HG03139 (cell line): ENCODE measurements around the gene SPCS1.

Source experiments
- ATAC-seq: cut with Tn5 transposase; IDR thresholded peaks from one replicate; pipeline ENCODE4 v1.9.1; 2021; ENCODE audit not compliant: unreplicated experiment

SPCS1 gene

DNA sequence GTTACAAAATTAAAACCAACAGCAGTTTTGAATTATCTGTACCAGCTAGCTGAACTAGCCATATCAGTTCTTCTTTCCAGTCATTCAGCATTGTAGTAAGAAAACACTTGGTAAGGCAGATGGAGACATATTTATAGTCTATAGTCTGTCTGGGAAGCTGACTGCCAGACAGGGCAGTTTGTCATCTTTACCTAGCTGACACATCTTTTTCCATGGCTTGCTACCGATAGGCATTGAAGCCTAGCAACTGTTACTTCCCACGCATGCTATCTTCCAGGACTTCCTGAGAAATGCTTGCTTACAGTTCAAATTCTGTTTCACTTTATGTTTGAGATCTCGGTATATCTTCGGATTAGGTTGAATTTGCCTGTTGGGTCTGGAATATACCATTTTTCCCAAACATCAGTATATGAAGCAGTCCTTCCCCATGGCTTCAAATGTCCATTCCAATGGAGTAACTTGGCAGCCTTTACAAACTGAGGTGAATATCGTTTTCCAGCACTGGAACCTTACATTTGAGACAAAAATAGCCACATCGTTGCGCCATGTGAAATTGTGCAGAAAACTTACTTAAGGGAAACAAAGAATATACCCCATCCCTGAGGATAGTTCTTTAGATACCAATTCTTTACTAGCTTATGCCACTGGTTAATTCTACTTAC lies 11.2 kb upstream of the SPCS1 start:
- no peak for ATAC-seq

DNA sequence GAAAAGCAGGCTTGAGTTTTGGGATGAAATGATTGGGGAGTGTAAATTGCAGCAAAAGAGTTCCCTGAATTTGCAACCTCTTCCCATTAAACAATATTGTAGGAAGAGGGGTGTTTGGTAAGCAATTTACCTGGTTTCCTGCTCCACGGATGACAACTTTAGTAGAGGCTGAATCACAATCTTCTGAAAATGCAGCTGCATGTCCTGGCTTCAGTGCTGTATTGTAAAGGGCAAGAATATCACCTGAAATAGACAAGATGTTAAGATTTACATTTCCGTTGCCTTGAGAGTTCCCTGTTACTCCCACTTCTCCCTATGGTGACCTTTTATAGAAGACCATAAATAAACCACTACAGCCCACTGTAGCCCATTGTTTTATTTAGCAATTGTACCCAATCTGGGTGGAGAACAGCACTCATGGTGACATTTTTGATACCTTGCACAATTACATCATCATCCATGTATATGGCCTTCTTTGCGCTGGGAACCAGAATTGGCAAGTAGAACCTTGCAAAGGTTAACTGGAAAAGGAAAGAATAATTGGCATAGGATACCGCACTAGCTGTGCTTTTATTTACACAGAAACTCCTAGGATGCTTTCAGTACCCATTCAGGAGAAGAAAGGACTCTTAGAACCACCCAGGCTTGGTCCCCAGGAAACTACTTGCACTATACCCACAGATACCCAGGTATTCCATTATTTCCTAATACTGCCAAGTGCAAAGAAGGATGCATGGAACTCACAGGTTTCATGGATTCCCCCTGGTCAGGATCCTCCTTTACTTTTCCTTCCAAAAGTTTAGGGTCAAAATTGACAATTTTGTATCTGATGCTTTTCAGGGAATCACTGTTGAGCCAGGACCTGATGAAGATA lies 9.9 kb upstream of the SPCS1 start:
- no peak for ATAC-seq

DNA sequence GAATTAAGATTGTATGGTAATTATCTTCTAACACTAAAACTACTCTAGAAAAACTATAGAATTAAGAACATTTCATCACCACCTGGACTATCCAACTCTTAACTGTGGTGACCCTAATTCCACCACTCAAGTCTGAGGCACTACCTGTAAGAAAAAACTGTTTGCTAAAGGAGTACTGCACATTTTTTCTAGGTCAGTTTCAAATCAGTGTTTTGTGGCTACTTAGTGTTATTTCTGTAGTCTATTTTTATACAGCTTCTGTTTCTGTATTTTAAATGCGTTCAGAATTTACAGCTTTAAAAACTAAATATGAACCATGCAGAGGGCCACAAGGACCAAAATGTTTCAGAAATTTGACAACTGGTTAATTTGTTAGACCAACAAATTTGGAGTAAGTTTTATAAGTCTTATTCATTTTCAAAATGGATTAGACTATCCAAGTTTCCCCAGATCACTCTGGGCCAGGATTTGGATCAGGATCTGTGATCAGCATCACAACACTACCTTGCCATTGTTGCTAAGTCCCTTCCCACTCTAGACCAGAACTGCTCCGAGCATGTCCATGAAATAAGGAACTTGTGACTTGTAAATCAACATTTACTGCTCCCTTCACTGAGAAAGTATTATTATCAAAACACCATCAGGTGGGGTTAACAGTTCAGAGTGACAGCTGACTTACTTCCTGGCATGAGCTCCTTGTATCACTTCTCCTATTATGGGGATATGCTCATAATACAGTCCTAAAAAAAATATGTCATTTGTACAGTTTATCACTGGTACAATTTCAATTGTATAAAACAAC lies 8.9 kb upstream of the SPCS1 start:
- no peak for ATAC-seq

DNA sequence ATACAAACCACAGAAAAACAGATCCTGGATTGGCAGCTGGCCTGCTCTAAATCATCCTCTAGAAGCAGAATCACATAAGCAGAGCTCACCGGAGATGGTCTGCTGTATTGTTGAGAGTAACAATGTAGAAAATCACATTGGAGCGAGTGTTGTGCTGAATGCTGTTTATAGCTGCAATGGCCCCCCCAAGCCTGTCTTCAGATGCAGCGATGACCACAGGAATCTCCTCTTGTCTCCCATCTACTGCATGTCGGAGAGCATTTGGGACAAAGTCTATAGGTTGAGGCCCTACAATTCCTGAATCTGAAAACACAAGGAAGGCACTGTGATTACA lies 8.3 kb upstream of the SPCS1 start:
- ATAC-seq, result no peak

DNA sequence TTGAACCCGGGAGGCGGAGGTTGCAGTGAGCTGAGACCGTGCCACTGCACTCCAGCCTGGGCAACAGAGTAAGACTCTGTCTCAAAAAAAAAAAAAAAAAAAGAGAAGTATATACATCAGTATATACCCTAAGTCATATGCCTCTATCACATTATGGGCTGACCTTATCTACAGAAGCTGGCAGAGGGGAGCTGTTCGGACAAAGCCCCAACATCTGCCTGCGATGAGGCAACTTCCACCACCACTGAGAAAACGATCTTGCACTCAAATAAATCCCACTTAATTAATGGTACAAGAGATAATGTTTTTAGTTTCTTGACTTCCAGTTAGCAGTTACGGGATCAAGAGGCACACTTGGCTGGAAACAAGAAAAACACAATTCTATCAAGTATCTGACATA lies 2.6 kb upstream of the SPCS1 start:
- ATAC-seq, result no peak

DNA sequence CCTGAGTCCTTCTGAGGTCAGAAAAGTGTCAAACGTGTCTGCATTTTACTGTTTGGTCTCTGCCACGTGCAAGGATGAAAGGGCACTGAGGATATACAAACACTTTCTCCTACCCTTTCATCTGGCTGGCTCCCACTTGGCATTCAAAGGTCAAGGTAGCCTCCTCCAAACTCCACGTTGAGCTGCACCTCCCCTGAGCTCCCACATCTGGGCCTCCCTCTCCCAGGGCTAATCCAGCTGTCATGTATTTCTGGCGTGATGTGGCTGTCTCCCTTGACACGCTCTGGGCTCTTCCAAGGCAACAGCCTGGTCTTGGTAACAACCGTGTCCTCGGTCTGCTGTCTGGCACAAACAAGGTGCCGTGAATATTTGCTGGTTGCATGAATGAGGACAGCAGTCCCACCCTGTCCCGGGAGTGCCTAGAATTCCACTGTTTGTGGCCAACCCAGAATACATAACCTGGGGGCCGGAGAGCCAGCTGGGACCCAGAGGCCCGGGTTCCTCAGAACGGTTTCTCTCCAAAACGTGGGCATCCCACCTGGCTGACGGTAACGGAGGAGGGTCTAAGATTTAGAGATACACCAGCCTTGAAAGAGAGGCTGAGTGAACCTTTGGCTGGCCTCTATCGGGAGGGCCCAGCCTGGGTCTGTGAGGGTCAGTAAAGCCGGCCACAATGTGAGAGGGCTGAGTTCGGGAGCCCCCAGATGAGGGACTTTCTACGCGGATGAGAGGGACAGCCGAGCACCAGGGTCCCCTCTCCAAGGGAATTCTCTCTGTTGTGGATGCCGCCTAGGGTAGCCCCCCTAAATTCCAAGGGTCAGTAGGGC lies 1.1 kb upstream of the SPCS1 start:
- ATAC-seq, result no peak

DNA sequence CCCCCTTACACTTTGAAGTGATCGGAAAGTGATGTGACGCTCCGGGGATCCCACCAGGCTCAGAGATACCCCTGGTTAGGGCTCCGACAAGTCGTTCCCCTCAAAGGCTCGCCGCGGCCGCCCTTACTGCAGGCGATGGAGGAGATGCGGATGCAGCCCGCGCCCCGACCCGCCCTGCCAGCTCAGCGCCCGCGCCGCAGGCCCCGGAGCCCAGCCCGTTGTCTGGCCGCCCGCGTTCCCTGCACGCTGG lies 543 bp upstream of the SPCS1 start:
- ATAC-seq, result no peak

DNA sequence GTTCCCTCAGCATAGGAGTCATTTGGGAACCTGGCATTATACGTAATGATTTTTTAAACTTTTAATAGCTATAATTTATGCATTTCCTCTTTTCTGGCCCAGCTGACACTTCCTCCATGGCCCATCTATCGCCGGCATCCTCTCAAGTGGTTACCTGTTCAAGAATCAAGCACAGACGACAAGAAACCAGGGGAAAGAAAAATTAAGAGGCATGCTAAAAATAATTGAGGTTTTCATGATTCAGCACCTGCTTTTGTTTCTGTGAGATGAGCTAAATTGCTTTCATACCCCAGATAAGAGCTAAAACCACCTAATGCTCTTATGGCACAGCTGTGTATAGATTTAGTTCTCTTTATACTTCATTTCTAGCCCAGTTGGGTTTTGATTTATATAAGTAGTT lies 1.7 kb downstream of the SPCS1 start:
- no peak for ATAC-seq

DNA sequence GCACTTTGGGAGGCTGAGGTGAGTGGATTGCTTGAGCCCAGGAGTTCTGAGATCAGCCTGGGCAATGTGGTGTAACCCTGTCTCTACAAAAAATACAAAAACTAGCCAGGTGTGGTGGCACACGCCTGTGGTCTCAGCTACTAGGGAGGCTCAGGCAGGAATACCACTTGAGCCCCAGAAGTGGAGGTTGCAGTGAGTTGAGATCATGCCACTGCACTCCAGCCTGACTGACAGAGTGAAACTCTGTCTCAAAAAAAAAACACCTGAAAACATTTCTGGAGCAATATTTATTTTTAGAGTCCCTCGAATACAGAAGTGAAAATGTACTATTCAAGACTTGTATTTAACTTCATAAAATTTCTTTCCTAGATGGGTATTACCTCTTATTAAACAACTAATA lies 4.6 kb downstream of the SPCS1 start:
- no peak for ATAC-seq

DNA sequence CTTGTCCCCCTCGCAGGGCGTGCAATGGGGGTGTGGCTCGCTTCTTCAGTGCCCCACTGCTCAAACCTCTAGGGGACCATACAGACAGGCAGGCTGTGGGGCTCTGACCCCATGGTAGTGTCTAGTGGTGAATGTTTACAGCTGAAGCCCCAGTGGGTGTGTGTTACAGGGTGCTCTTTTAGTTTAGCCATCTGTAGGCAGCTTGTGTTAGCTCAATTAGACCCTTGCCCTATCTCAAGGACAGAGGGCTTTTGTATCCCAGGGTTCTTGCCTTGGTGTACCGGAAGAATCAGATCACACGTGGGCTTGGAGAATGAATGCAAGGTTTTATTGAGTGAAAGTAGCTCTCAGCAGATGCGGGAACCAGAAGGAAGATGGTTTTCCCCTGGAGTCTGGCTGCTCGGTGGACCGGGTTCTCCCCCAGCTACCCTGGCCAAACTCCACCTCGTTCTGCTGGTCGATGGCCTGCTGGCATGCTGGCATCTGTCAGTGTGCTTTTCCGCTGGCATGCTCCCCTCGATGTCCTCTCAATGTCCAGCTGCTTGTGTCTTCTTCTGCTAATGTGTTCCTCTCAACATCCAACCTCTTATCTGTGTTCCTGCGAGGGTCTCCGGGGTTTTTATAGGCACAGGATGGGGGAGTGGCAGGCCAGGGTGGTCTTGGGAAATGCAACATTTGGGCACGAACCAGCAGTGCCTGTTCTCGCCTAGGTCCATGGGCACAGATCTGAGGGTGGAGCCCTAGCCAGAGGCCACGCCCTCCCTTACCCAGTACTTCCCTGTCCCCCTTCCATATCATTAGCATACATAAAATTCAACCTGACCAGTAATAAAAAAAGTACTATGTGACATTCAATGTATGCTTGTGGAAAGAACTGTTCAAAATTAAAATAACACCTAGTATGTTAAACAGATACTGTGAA lies 6.6 kb downstream of the SPCS1 start:
- ATAC-seq, result no peak

DNA sequence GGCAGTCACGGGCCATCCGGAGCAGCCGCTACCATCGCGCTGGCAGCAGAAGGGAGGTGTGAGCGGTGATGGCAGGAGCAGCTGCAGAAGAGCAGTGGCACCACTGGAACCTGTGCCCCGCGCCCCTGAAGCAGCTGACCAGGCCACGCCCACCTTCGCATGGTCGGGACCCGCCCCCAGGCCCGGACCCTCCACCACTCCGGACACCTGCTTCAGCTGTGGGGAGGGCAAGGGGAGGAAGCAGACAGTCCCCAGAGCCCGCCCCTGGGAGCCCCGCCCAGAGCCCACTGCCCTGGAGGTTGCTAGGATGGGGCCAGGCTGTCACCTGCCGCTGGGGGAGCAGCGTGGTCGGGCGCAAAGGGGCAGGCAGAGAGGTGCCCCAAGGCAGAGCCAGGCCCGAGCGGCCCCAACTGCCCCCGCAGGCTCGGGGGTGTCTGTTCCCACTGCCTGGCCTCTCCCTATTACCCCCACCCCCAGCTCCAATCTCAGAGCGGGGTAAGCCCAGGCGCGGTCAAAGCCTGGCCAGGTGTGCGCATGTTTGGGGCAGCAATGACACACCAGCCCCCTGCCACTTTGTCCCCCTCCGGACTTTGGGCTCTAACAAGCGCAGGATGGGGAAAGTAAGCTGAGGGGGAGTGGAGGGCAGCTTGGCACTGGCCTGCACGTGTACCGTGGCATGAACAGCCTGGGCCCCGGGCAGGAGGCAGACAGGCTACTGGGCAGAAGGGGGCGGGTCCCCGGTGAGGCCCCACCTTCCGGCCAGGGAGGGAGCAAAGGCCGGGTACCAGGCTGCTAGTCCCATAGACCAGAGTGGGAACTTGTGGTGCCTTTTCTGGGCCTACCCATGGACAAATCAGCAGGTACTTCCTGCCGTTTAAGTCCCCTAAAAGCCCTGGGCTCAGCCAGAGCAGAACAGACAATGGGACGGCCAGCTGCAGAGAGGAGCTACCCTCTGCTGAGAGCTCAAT lies 8.7 kb downstream of the SPCS1 start:
- ATAC-seq, result no peak

DNA sequence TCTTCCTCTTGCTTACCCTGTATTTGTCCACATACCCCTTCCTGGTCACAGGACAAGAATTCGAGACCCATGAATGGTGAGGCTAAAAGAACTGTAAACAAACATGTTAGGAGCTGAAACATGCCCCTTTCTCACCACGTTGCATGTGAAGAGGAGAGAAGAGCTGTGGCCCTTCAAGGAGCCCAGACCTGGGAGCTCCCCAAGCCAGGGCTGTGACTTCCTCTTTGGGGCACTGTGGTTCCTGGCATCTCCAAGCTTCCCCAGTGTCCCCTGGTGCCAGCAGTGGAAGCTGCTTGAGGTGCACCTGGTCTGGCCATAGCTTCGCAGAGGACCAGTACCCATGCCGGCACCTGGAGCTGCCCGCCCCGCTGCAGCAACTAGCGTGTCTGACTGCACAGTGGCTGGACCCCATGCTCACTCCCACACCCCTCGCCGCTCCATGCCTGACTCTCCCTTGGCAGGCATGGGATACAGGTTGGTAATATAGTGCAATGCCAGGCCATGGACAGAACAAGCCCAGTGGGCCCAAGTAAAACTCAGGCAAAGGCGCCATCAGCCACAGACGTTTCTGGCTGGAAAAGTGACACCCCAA lies 9.9 kb downstream of the SPCS1 start:
- ATAC-seq, result no peak

DNA sequence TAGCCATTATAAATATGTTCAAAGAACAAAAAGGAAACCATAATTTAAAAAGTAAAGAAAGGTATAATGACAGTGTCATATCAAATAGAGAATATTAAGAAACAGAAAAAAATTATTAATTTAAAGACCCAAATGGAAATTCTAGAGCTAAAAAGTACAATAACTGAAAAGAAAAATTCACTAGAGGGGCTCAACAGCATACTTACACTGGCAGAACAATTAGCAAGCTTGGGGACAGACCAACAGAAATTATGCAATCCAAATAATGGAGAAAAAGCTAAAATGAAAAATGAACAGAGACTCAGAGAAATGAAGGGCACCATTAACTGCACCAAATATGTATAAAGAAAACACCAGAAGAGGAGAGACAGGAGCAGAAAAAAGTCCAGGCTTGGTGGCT lies 13.7 kb downstream of the SPCS1 start:
- no peak for ATAC-seq

DNA sequence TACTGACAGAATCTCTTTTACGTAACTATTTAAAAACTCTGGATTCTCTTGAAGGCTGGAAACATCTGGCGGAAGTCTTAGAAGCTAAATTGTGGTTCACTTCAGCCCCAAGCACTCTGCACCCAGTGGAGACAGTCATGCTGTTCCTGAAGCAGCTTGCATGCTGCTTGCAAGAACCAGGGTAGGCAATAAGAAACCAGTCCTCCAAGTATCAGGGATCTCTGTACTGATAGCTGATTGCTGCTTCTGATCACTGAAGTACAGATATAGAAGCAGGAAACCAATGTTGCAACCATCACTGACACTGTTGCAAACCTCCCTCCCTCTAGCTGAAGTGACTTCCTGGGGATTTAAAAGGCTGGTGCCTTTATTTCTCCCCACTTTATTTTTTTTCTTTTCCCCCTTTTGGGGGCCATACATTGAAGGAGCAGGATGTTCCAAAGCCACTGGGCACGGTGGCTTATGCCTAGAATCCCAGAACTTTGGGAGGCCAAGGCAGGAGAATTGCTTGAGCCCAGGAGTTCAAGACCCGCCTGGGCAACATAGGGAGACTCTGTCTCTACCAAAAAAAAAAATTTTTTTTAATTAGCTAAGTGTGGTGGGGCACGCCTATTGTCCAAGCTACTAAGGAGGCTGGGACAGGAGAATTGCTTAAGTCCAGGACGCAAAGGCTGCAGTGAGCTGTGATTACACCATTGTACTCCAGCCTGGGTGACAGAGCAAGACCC lies 15.3 kb downstream of the SPCS1 start:
- peak; percentile 54 for ATAC-seq

DNA sequence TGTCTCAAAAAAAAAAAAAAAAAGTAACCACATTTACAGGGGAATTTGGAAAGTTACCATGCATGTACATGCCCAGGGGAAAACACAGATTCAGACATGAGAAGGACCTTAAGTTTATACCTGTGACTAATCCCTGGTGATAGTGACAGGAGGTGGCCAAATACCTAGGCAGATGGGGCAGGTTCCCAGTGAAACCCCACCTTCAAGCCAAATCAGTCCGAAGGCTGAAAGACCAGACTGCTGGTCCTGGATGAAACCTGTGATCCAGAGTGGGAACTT lies 15.8 kb downstream of the SPCS1 start:
- no peak for ATAC-seq

DNA sequence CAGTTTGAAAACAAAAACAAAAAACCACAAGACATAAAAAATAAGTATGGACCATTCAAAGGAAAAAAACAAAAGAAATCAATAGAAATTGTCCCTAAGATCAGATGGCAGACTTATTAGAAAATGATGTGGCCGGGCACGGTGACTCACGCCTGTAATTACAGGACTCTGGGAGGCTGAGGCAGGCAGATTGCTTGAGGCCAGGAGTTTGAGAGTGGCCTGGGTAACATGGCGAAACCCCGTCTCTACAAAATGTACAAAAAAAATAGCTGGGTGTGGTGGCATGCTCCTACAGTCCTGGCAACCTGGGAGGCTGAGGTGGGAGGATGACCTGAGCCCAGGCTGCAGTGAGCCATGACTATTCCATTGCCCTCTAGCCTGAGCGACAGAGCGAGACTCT lies 16.6 kb downstream of the SPCS1 start:
- ATAC-seq, result no peak

DNA sequence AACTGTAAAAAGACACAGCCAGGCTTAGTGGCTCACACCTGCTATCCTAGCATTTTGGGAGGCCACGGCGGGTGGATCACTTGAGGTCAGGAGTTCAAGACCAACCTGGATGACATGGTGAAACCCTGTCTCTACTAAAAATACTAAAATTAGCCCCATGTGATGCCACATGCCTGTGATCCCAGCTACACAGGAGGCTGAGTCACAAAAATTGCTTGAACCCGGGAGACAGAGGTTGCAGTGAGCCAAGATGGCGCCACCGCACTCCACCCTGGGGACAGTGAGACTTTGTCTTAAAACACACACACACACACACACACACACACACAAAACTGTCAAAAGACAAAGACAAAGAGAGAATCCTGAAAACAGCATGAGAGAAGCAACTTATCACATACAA lies 18.0 kb downstream of the SPCS1 start:
- ATAC-seq, result no peak

DNA sequence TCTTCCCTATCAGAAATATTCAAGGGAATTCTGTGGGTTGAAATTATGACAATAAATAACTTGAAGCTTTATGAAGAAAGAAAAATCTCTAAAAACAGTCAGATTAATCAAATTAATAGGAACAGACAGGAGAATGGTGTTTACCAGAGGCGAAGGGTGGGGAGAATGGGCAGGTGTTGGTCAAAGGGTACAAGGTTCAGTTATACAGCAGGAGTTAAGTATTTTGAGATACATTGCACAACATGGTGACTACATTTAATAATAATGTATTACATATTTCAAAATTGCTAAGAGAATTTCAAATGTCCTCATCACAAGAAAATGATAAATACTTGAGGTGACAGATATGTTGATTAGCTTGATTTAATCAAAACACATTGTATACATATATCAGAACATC lies 18.6 kb downstream of the SPCS1 start:
- ATAC-seq, result no peak
